ENCODE results near the gene SPINK1.
A peak's percentile ranks its signal among the peaks of the same experiment; 100 is the strongest.
"Not testable (repeated sequence)": the region's sequence is repeated elsewhere in the genome, so short reads cannot be mapped to it uniquely, and the experiment has no call there.

SPINK1 gene

GRCh38 chr5:147803161-147803560, 28.3 kb downstream of the SPINK1 start:
- DNase-seq = not testable (repeated sequence)

DNA sequence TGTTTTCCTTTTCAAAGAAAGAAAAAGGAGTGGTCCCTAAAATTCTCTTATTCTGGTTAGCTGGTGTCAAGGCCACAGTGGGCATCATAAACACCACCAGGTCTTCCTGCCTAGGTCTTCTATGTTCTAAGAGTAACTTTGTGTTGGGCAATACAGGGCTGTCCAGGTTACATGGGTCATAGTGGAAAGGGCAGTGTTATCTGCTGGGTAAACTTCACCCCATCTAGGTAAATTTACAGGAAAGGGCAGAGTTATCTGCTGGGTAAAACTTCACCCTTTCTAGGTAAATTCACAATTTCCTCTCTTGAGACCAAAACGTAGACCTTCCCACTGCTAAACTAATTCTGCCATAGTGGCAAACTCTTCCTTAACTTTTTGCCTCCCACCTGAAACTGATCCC, 30.0 kb downstream of the SPINK1 start:
- no peak for DNase-seq

GRCh38 chr5:147800491-147800890, 31.0 kb downstream of the SPINK1 start:
- DNase-seq = no peak

DNA sequence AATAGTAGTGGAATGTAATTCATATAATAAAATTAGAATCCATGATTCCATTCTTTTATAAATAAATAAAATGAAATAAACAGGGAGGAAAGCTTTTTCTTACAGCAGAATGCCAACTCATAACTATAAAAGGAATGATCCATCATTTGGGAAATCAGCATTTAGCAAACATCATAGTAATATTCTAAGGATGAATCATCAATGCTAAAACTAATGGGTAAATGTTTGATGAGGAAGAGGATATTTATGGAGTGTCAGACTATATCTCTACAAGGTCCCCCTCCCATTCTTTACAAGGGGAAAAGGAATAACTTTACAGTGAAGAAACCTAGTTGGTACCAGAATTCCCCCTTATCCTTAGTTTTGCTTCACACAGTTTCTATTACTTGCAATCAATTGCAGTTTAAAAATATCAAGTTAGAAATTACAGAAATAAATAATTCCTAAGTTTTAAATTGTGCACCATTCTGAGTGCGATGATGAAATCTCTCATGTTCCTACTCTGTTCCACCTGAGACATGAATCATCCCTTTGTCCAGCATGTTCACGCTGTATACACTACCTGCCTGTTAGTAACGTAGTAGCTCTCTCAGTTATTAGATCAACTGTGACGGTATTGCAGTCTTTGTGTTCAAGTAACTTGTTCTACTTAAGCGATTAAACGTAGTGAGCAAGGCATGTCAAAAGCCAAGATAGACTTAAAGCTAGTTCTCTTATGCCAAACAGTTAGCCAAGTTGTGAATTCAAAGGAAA, 34.7 kb downstream of the SPINK1 start:
- DNase-seq = no peak

GRCh38 chr5:147791181-147791580, 40.3 kb downstream of the SPINK1 start:
- DNase-seq = no peak

- no peak for DNase-seq
Observed at GRCh38 chr5:147789820-147790219, 41.7 kb downstream of the SPINK1 start.

DNA sequence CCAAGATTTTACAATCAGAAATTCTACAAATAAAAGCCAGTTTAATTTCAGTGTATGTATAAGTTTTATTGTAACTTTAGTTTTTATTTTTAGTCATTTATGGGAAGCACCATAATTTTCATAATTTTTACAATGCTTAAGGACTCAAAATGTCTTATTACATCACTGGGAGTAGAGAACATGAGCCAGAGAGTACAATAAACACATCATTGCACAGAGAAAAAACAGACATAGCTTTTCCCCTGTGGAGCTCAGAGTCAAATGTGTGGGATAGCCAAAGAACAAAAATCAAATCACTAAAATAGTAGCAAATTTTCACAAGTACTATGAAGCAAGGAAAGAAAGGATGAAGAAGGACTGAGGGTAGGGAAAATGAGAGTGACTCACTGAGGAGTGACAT, 43.4 kb downstream of the SPINK1 start:
- no peak for DNase-seq

DNA sequence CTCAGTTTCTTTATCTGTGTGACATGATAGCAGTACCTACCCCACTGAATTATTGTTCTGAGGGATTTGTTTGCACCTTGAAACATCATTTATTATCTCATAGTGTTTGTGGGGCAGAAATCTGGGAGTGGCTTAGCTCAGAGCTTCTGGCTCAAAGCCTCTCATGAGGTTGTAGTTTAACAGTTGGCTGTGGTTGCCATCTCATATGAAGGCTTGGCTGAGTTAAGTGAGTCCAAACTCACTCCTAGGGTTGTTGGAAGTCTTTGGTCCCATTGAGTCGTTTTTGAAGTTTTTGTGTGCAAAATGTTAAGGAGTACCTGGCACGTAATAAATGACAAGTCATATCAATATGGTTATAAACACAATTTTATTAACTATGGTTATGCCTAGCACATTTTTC, 45.3 kb downstream of the SPINK1 start:
- DNase-seq = no peak

- DNase-seq = no peak
Observed at GRCh38 chr5:147784146-147784987, 47.1 kb downstream of the SPINK1 start.

DNA sequence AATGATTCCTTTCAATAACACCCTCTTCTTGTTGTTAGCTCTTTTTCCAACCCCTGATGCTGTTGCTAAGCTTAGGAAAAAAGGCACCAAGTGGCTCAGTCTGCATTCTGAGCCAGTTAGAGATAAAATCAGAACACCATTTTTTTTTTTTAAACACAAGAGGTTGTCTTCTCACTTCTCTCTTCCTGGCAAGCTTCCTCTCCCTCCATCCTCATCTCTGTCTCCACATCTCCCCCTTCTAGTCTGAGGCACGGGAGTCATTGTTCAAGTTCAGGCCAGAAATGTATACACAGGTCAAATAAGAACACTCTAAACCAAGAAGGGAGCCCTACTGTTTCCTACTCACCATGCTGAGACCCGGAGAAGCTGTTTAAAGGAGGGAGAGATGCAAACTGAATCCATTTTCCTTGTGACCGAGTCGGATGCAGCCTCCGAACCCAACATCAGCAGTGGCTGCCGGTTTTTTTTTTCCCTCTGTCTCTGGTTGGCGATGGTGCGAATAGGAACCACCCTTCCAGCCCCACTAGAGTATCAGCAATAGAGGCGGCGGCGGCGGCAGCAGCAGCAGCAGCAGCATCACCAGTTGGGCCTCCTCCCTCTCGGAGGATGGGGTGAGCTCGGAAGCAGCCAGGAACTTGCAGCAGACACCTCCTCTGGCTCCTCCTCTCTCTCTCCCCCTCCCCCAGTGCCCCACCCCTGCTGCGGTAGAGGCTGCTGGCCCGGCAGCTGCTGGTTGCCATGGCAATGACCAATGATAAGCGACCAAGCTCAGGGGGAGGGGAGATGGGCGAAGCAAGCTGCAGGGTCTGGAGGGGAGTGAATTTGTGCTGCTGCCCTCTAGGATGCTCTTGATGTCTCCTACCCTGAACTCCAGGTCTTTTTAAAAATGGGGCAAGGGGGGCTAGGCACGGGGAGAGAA, 49.1 kb downstream of the SPINK1 start, which contains the start of gene JAKMIP2:
Gene JAKMIP2 (minus strand): TSS at position 619 of the 919 bp plus-strand sequence. CDS start 110,922 bp downstream, outside the sequence.
- peak; percentile 93 for DNase-seq

DNA sequence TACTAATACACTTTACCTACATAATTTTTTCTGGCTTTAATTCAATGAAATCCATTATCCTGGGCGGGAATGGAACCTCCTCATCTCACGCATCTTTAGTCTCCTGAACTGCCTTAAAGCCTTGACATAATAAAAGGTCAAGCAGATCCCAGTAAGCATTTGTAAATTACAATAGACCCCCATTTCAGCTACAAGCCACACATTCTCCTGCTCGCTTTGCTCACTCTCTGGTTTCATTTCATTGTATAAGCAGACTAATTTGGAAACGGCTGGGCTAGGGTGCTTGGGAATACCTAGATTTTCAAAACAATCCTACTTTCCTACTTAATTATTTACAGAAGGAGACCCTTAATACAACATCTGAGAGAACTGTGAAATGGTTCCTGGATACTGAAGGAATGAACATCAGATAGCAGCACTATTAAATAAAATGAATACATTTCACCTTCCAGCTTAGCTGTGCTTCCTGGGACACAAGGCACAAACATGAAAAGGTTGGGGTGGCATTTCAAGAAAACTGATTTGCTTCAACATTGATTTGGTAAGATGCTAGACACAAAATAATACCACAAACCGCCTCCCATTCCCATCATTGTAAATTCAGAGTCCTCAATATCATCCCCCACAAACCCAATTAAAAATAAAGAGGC, 50.4 kb downstream of the SPINK1 start:
- DNase-seq = no peak

GRCh38 chr5:147779694-147780093, 51.8 kb downstream of the SPINK1 start:
- no peak for DNase-seq

DNA sequence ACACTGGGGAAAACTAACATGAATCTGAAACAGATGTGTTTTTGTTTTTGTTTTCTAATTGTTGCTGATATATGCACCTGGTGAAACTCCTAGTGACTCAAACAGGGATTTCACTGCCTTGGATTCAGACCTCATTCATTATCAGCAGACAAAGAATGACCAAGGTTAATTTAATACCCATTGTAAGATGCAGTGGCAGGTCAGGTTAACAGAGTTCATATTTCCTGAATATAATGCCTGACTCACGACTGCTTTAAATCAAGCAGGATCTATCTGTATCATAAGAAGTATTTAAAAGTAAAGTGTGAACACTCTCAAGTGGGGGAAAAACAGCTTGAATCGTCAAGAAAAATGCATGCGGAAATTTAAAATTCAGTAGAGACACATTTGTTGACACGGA, 54.5 kb downstream of the SPINK1 start:
- no peak for DNase-seq
